Bronchial epithelial cell (primary cell): Measurements from ENCODE around the gene MMD. TPM values are rescaled to one million over a fixed set of nuclear protein-coding genes. Genes with fewer than 3 reads are reported as not detected.
"Not testable (repeated sequence)": the region's sequence is repeated elsewhere in the genome, so short reads cannot be mapped to it uniquely, and the experiment has no call there.

Experiments used
- DNase-seq: peaks from one replicate; pipeline ENCODE4 v3.0.0-alpha.2; 2010; ENCODE audit warnings: low read depth
- FAIRE-seq: peaks from 2 replicates; lab custom pipeline; 2011; peaks lifted over from hg19 to GRCh38; lab: Jason Lieb, UNC
- H3K27me3 ChIP-seq: 2 replicates; pipeline ENCODE4 v1.5.1; 2011; ENCODE audit warnings: low read length; ENCODE audit not compliant: control insufficient read depth, insufficient read depth
- H3K36me3 ChIP-seq: 2 replicates; pipeline ENCODE4 v1.5.1; 2011; ENCODE audit warnings: low read length; ENCODE audit not compliant: control insufficient read depth, insufficient read depth
- H3K4me3 ChIP-seq: 2 replicates; pipeline ENCODE4 v1.5.1; 2011; ENCODE audit warnings: mild to moderate bottlenecking, low read depth, low read length, control low read depth
- total RNA-seq: library from RNA; depleted of rRNA; stranded (reverse); fragments of >200 nt; gene quantifications from 2 replicates; pipeline ENCODE4 v1.2.1, GENCODE V29; 2014
- TF ChIP-seq, protein P1 (sequence below): IDR thresholded peaks from 2 replicates; pipeline ENCODE4 v1.5.1; 2011; ENCODE audit warnings: mild to moderate bottlenecking, moderate library complexity, low read length, control low read depth, inconsistent platforms; ENCODE audit not compliant: insufficient read depth, severe bottlenecking

Gene MMD
- total RNA-seq, 1 donor from 2014 or later = 6.3 TPM

DNA sequence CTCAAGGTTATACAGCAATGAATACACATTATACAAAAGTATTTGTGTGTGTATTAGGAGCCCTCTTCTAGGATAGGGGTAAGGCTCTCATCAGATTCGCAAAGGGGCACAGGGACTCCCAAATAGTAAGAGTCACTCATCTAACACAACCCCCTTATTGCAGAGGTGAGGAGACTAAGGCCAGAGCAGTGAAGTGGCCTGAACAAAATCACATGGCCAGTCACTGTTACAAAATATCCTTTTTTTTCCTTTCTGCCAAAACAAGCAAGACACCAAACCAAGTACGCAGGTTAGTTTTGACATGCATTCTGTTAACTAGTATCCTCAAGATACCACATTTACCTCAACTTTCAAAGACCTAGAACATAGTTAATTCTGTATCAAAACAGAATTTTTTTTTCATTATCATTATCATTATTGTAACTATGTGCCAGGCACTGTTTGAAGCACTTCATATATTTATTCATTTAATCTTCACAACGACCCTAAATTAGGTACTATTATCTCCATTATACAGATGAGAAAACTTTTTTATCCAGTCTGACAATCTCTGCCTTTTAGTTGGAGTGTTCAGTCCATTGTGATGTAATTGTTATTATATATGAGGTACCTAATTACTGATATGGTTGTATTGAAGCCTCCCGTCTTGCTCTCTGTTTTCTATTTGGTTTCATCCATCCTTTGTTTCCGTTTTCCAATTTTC, 25.7 kb downstream of the MMD start:
- DNase-seq (no peak), FAIRE-seq (no peak)
- Histone ChIP-seq H3K4me3 (no peak overlapping the region), H3K27me3 (no peaks in the 10 kb centered on the region), H3K36me3 (peaks cover 2% of the 10 kb centered on the region)
- TF ChIP-seq, protein P1, sequence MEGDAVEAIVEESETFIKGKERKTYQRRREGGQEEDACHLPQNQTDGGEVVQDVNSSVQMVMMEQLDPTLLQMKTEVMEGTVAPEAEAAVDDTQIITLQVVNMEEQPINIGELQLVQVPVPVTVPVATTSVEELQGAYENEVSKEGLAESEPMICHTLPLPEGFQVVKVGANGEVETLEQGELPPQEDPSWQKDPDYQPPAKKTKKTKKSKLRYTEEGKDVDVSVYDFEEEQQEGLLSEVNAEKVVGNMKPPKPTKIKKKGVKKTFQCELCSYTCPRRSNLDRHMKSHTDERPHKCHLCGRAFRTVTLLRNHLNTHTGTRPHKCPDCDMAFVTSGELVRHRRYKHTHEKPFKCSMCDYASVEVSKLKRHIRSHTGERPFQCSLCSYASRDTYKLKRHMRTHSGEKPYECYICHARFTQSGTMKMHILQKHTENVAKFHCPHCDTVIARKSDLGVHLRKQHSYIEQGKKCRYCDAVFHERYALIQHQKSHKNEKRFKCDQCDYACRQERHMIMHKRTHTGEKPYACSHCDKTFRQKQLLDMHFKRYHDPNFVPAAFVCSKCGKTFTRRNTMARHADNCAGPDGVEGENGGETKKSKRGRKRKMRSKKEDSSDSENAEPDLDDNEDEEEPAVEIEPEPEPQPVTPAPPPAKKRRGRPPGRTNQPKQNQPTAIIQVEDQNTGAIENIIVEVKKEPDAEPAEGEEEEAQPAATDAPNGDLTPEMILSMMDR = no peak

- TF ChIP-seq, protein P1 = no peak
- H3K36me3 ChIP-seq = peaks cover 2% of the 10 kb centered on the region
- FAIRE-seq (no peak), DNase-seq (no peak)
- no peak overlapping the region for H3K4me3 ChIP-seq
- no peaks in the 10 kb centered on the region for H3K27me3 ChIP-seq
Observed at GRCh38 chr17:55394357-55395021, 27.1 kb downstream of the MMD start.

DNA sequence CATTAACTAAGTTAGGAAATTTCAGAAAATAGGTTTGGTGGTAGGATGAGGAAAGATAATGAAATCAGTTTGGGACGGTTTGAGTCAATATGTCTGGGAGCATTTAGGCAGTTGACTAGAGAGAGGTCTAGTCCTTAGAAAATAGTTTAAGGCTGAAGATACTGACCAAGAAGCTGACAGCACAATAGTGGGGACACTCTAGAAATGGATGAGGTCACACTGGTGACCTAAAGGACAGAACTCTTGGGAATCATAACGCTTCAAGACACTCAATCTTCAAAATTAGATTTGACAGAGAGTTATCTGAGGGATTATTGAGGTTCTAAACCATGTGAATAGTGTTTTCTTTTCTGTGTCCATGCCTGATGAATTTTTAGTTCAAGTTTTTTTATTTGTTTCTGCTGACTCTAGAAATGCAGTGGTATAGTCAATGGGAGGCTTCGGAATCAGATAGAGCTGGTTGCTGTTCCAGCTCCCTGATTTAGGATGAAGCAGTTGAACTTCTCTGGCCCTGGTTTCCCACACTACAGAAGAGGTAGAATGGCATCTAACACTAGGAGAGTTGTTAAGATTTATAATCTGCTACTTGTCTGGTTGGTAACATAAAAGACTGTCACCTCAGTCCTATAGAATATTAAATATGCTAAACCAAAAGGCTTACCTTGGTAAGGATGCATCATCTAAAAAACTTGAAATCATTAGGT, 29.7 kb downstream of the MMD start:
- TF ChIP-seq, protein P1 = no peak
- H3K27me3 ChIP-seq = no peaks in the 10 kb centered on the region
- FAIRE-seq = no peak
- H3K36me3 ChIP-seq = peaks cover 2% of the 10 kb centered on the region
- DNase-seq = no peak
- no peak overlapping the region for H3K4me3 ChIP-seq

- H3K36me3 ChIP-seq = peaks cover 2% of the 10 kb centered on the region
- TF ChIP-seq, protein P1 = no peak
- no peak for FAIRE-seq
Observed at GRCh38 chr17:55391244-55391757, 30.3 kb downstream of the MMD start.

DNA sequence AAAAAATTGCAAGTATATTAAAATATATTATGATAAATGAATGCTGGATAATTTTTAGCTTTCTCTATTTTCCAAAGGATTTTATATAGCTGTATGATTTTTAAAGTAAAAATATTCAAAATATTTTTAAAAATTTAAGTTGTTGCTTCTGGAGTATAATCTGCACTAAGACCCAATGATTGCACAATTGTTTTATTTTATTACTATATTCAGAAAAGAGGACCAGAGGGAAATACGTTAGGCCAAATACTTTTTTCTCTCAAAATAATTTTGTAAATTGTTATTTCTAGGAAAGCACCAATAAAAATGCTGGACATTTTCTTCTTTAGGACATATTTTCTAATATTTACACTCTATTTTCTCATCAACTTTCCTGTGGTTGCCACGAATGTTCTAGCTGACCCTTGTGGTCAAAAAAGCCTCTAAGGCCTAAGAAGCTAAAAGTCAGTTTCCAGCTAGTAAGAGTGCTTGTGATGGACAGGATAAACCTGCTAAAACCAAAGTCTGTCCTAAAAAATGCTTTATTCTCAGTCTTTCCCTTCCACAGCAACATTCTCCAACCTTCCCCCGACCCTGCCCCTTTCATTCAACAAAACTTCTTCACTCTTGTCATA, 31.2 kb downstream of the MMD start:
- no peaks in the 10 kb centered on the region for H3K27me3 ChIP-seq
- FAIRE-seq = no peak
- no peak for DNase-seq
- peaks cover 2% of the 10 kb centered on the region for H3K36me3 ChIP-seq
- H3K4me3 ChIP-seq = no peak overlapping the region
- TF ChIP-seq, protein P1 = no peak

More at GRCh38 chr17:55391244-55391757, 30.3 kb downstream of the MMD start:
- no peak overlapping the region for H3K4me3 ChIP-seq
- no peak for DNase-seq
- H3K27me3 ChIP-seq = no peaks in the 10 kb centered on the region

DNA sequence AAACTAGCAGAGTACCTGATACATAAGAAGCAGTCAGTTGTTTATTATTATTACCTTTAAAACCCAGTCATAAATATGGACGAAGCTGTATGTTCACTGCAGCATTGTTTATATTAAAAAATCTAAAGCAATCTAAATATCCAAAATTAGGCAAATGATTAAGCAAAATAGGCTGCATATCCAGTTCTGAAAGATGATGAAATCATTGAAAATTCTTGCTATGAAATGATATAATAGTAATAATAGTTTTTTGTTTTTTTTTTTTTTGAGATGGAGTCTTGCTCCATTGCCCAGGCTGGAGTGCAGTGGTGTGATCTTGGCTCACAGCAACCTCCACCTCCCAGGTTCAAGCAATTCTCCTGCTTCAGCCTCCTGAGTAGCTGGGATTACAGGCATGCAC, 31.9 kb downstream of the MMD start:
- DNase-seq, H3K27me3 ChIP-seq, H3K4me3 ChIP-seq, FAIRE-seq, H3K36me3 ChIP-seq: not testable (repeated sequence)
